Thyroid gland (tissue), 4 donors: Measurements from ENCODE around the gene TCF7. TPM values are rescaled to one million over a fixed set of nuclear protein-coding genes. Genes with fewer than 3 reads are reported as not detected.

ENCODE experiments used
- DNase-seq, 2 donors: peaks; one replicate each; pipeline ENCODE4 v3.0.0-alpha.2; 2019
- H3K27ac ChIP-seq, 3 donors: fragments of 200-600 bp; sonication (generic); 1 replicate in 2 of 3; 2 replicates in 1 of 3; pipeline ENCODE4 v1.5.1; 2016 to 2019; ENCODE audit warnings: mild to moderate bottlenecking in 1 of 3, moderate library complexity in 1 of 3
- H3K27me3 ChIP-seq: fragments of 200-600 bp; sonication (generic); one replicate; pipeline ENCODE4 v1.5.1; 2019
- H3K36me3 ChIP-seq, 2 donors: fragments of 200-600 bp; sonication (generic); one replicate each; pipeline ENCODE4 v1.5.1; 2016 to 2019
- H3K4me1 ChIP-seq, 2 donors: fragments of 200-600 bp; sonication (generic); one replicate each; pipeline ENCODE4 v1.5.1; 2017 to 2019
- H3K4me3 ChIP-seq, 3 donors: fragments of 200-600 bp; sonication (generic); replicated peaks in 1 of 3; 1 replicate in 2 of 3; 2 replicates in 1 of 3; pipeline ENCODE4 v1.5.1; 2016; ENCODE audit warnings: mild to moderate bottlenecking in 1 of 3
- H3K9me3 ChIP-seq: fragments of 200-600 bp; sonication (generic); one replicate; pipeline ENCODE4 v1.5.1; 2017
- POLR2A ChIP-seq, 2 donors: fragments of 450-650 bp; IDR thresholded peaks; one replicate each; pipeline ENCODE4 v1.6.1; 2017; ENCODE audit warnings: antibody characterized with exemption in 2 of 2, mild to moderate bottlenecking in 2 of 2, moderate library complexity in 1 of 2
- WGBS, 2 donors: methylation state at CpG; one replicate each; pipeline ENCODE4 v1.1.5; 2017; 5-methylcytosine and 5-hydroxymethylcytosine counted together
- intact Hi-C: fragments of 100-400 bp; cut with DNase I; formaldehyde crosslinking; loops from one replicate; pipeline ENCODE4 v1.15.1; 2023
- total RNA-seq, 4 donors: library from RNA; depleted of rRNA; stranded (reverse); fragments of >200 nt; gene quantifications; one replicate each; pipeline ENCODE4 v1.2.3, GENCODE V29; 2016
- TF ChIP-seq, protein P1 (sequence below), 6 experiments: fragments of 200-600 bp in 3 of 6; fragments of 450-650 bp in 3 of 6; sonication (generic) in 3 of 6; IDR thresholded peaks; one replicate each; pipeline ENCODE4 v1.5.1; 2016 to 2019; ENCODE audit warnings: antibody characterized with exemption in 6 of 6, mild to moderate bottlenecking in 2 of 6, inconsistent platforms in 1 of 6, moderate library complexity in 1 of 6

Gene TCF7
- total RNA-seq, 4 donors from 2014 or later, result 7.4 to 11.8 (median 8.9) TPM

DNA sequence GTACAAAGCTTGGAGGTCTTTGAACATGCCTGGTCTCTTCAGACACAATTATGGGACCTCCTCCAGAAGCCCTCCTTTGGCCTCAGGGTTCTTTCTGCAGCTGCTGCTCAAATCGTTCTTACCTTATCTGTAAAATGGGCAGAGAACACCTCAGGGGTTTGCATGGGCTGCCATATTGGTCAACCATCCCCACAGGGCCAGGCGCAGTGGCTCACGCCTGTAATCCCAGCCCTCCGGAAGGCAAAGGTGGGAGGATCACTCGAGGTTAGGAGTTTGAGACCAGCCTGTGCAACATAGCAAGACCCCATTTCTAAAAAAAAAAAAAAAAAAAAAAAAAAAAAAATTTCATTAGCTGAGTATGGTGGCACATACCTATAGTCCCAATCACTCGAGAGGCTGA, 29.1 kb upstream of the TCF7 start:
- TF ChIP-seq, protein P1, sequence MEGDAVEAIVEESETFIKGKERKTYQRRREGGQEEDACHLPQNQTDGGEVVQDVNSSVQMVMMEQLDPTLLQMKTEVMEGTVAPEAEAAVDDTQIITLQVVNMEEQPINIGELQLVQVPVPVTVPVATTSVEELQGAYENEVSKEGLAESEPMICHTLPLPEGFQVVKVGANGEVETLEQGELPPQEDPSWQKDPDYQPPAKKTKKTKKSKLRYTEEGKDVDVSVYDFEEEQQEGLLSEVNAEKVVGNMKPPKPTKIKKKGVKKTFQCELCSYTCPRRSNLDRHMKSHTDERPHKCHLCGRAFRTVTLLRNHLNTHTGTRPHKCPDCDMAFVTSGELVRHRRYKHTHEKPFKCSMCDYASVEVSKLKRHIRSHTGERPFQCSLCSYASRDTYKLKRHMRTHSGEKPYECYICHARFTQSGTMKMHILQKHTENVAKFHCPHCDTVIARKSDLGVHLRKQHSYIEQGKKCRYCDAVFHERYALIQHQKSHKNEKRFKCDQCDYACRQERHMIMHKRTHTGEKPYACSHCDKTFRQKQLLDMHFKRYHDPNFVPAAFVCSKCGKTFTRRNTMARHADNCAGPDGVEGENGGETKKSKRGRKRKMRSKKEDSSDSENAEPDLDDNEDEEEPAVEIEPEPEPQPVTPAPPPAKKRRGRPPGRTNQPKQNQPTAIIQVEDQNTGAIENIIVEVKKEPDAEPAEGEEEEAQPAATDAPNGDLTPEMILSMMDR (IDR thresholded peaks at IDR 0.05), result no peak
- TF ChIP-seq POLR2A (IDR thresholded peaks at IDR 0.05), result no peak
- Histone ChIP-seq H3K27ac (no peak overlapping the region), H3K4me3 (no peak overlapping the region), H3K4me1 (no peaks in the 10 kb centered on the region), H3K27me3 (no peaks in the 10 kb centered on the region), H3K36me3 (no peaks in the 10 kb centered on the region), H3K9me3 (no peaks in the 10 kb centered on the region)
- WGBS, 2 donors, result 84 to 91% methylated on average over 6 of the region's 6 CpGs
- no peak for DNase-seq
- intact Hi-C loops, result no loop called here

DNA sequence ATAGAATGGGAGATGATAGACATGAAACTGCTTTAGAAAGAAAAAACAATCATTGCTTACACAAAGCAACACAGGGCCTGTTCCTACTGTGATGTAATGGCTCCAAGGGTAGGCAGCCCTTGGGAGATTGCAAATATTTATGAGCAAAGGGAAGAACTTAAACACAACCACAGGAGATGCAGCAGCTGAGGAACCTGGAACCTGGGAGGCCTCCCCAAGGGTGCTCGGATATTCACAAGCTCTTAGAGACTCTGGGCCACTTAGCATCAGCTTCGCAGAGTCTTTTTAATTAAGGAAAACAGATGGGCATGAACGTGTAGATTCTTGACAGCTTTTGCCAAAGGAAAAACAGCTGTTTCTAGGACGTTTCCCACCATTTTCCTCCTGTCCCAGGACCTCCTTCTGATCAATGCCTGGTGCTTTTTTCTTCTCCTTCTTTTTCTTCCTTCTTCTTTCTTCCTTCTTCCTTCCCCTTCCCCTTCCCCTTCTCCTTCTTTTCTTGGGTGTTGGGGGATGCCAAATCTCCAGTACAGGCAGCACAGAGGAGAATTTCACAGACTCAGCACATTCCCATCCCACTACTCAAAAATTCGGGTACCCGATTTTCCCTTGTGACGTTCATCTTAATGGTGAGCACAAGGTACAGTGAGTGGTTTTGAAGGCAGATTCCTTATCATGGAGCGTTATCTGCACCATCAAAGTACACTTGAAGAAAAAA, 28.1 kb upstream of the TCF7 start:
- H3K9me3 ChIP-seq, result no peaks in the 10 kb centered on the region
- TF ChIP-seq, protein P1 (IDR thresholded peaks at IDR 0.05), result no peak
- TF ChIP-seq POLR2A (IDR thresholded peaks at IDR 0.05), result no peak
- DNase-seq, result no peak
- no peak overlapping the region for H3K4me3 ChIP-seq
- intact Hi-C loops, result no loop called here
- H3K36me3 ChIP-seq, result no peaks in the 10 kb centered on the region
- no peaks in the 10 kb centered on the region for H3K4me1 ChIP-seq
- H3K27ac ChIP-seq, result no peak overlapping the region
- 78 to 79% methylated on average over 8 of the region's 8 CpGs for WGBS, 2 donors
- H3K27me3 ChIP-seq, result no peaks in the 10 kb centered on the region

DNA sequence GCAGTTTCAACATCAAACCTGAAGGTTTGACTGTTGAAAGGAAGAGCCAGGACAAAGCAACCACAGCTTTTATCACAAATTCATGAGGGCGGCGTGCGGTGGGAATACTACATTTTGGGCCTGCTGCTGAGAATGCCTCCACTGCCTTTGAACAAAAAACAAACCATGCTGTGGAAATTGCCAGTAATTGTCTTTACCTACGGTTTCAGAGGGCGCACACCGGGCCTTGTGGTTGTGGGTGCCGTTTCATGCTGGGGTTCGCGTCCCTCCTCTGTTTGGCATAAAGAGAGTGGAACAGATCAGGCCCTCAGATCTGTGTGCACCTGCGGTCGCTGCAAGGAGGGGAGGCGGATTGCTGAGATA, 27.6 kb upstream of the TCF7 start:
- H3K36me3 ChIP-seq, result no peaks in the 10 kb centered on the region
- TF ChIP-seq, protein P1 (IDR thresholded peaks at IDR 0.05), result no peak
- TF ChIP-seq POLR2A (IDR thresholded peaks at IDR 0.05), result no peak
- no peak overlapping the region for H3K27ac ChIP-seq
- 85 to 86% methylated on average over 12 of the region's 12 CpGs for WGBS, 2 donors
- no peaks in the 10 kb centered on the region for H3K4me1 ChIP-seq
- no peak overlapping the region for H3K4me3 ChIP-seq
- DNase-seq, result no peak
- H3K27me3 ChIP-seq, result no peaks in the 10 kb centered on the region
- no peaks in the 10 kb centered on the region for H3K9me3 ChIP-seq
- intact Hi-C loops, result no loop called here

DNA sequence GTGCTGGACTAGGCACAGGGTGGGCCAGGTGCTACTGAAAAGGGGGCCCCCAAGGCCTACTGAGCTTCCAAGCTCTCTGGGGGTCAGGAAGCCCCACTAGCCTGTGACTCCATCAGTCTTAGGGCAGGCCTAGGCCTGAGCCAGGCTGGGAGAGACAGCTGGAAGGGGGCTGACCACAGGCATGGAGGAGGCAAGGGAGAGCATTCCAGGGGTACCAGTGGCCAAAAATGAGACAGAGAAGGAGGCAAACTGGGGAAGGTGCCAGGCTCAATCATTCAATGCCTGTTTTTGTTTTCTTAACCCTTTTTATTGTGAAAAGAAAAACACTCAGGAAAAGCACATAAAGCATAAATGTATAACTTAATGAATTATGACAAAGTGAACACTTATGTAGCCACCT, 26.2 kb upstream of the TCF7 start:
- no peaks in the 10 kb centered on the region for H3K36me3 ChIP-seq
- no peaks in the 10 kb centered on the region for H3K27me3 ChIP-seq
- no peak for DNase-seq
- intact Hi-C loops, result no loop called here
- TF ChIP-seq POLR2A (IDR thresholded peaks at IDR 0.05), result no peak
- TF ChIP-seq, protein P1 (IDR thresholded peaks at IDR 0.05), result no peak
- no peak overlapping the region for H3K4me3 ChIP-seq
- H3K4me1 ChIP-seq, result no peaks in the 10 kb centered on the region
- no peak overlapping the region for H3K27ac ChIP-seq
- no peaks in the 10 kb centered on the region for H3K9me3 ChIP-seq

DNA sequence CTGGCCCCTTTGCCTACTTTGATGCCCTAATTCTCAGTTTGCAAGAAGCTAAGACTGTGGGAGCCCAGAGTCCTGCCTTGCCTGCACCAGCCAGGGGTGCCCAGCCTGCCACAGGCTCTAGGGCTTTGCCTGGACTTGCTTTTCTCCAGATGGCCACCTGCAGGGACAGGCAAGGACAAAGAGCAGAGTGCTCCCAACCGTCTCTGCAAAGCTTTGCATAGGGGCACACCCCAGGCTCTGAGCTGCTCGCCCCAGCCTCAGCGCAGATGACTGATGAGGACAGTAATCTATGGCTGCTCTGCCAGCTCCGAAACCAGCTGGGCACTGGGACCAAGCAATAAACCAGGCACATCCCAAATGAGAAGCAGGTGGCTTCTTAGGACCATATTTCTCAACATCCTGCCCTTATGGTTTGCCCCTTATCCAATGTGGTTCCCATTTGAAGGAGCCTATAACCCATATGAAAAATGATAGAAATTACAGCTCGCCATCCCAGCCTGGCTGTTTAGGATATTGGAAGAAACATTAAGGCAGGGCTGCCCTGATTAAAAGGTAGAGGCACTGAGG, 25.4 kb upstream of the TCF7 start:
- intact Hi-C loops, result no loop called here
- H3K9me3 ChIP-seq, result no peaks in the 10 kb centered on the region
- H3K27ac ChIP-seq, result no peak overlapping the region
- H3K36me3 ChIP-seq, result no peaks in the 10 kb centered on the region
- no peak for DNase-seq
- no peaks in the 10 kb centered on the region for H3K4me1 ChIP-seq
- no peak overlapping the region for H3K4me3 ChIP-seq
- WGBS, 2 donors, result 98% methylated on average over 4 of the region's 5 CpGs
- no peaks in the 10 kb centered on the region for H3K27me3 ChIP-seq
- TF ChIP-seq, protein P1 (IDR thresholded peaks at IDR 0.05), result no peak
- TF ChIP-seq POLR2A (IDR thresholded peaks at IDR 0.05), result no peak
